ENCODE results near the gene OCA2.

Gene OCA2

GRCh38 chr15:28081594-28081993 is 17.5 kb downstream of the OCA2 start:
- no peak for DNase-seq (ENCODE audit: low read depth in 2 of 2, low spot score in 1 of 2)

DNA sequence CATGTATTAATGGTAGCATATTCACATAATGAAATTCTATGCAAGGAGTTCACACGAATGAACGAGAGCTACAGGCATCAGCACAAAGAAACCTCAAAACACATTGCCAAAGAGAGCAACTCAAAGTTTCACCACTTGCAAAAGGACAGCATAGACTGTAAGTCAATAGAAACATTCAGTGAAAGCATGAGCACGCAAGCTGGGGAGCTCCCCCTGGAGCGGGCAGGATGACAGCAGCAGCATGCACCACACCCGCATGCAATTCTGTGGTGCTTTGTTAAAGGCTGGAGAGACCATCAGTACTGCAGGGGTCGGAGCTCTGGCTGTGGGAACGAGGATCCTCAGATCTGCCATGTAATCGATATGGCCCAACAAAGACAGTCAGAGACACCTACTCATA is 18.7 kb downstream of the OCA2 start:
- no peak for DNase-seq (ENCODE audit: low read depth in 2 of 2, low spot score in 1 of 2)

GRCh38 chr15:28079313-28079969 is 19.7 kb downstream of the OCA2 start:
- no peak for DNase-seq (ENCODE audit: low read depth in 2 of 2, low spot score in 1 of 2)

GRCh38 chr15:28078191-28078719 is 20.9 kb downstream of the OCA2 start:
- DNase-seq (ENCODE audit: low read depth in 2 of 2, low spot score in 1 of 2): no peak

DNA sequence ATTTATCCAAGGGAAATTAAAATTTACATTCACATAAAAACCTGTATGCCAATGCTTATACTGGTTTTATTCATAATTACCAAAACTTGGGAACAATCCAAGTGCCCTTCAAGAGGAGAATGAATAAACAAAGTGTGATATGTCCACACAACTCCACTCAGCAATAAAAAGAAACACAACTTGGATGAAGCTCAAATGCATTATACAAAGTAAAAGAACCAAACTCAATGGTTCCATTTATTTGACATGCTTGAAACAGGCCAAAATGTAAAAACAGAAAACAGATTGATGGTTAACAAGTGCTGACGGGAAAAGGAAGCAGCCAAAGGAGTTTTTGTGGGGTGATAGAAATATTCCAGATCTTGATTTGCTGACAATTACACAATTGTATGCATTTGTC is 23.5 kb downstream of the OCA2 start:
- no peak for DNase-seq (ENCODE audit: low read depth in 2 of 2, low spot score in 1 of 2)

DNA sequence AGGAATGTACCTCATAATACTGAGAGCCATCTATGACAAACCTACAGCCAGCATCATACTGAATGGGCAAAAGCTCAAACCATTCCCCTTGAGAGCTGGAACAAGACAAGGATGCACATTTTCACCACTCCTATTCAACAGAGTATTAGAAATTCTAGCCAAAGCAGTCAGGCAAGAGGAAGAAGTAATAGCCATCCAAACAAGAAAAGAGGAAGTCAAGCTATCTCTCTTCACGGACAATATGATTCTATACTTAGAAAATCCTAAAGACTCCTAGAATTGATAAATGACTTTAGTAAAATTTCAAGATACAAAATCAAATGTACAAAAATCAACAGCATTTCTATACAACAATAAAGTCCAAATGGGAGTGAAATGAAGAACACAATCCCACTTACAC is 30.2 kb downstream of the OCA2 start:
- no peak for DNase-seq (ENCODE audit: low read depth in 2 of 2, low spot score in 1 of 2)

GRCh38 chr15:28066231-28066630 is 32.9 kb downstream of the OCA2 start:
- no peak for DNase-seq (ENCODE audit: low read depth in 2 of 2, low spot score in 1 of 2)

- no peak for DNase-seq (ENCODE audit: low read depth in 2 of 2, low spot score in 1 of 2)
Measured at GRCh38 chr15:28060005-28060404, 39.1 kb downstream of the OCA2 start.

DNA sequence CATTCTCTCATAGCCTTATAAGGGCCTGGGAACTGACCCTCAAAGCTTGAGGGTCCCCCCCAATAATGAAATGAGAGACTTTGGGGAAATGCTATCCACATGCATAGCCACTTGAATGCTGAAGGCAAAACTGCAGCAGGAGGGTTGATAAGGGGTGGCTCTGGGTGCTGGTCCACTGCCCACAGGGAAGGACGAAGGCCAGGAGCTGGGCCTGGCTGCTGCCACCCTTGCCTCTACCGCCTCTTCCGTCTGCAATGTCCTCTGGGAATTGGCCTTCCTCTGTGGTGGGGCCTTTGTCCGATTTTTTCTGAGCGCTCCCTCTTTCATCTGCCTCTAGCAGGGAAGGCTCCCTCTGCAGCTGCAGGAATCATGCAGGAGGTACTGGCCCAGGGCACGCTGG is 41.0 kb downstream of the OCA2 start:
- no peak for DNase-seq (ENCODE audit: low read depth in 2 of 2, low spot score in 1 of 2)

DNA sequence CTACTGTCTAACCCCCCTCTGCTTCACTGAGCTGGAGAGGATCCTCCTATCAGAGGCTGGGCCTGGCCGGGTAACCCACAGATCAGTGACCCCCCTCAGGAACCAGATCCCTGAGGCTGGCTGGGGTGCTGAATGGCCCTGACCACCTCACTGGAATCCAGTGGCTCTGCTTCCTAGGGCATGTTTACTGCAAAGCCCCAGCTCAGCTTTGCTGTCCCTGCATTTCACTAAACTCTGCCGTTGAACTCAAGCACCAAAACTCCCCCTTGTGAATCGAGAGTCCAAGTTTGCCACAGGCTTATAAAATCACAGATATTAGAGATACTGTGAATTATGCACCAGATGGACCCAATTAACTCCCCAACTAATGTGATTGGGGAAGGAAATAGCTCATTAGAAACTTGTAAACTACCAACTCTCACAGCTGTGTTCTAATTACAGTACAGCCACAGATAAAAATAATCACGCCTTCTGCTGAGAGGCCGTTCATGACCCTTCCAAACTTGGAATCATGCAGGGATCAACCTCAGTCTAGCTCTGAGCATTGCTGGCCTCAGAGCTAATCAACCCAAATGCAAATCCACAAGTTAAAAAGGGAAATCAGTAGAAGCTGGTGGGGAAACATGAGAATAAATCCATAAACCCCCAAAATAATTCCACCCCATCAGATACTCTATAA is 47.0 kb downstream of the OCA2 start:
- no peak for DNase-seq (ENCODE audit: low read depth in 2 of 2, low spot score in 1 of 2)

DNA sequence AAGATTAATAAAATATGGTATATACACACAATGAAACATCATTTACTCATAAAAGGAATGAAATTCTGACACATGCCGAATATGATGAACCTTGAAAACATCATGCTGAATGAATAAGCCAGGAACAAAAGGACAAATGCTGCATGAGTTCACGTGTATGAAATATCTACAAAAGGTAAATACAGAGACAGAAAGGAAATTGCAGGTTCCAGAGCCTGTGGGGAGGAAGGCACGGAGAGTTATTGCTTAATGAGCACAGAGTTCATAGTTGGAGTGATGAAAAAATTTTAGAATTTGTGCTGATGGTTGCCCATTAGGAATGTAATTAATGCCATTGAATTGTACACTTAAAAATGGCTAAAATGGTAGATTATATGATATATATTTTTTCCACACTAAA is 49.5 kb downstream of the OCA2 start:
- no peak for DNase-seq (ENCODE audit: low read depth in 2 of 2, low spot score in 1 of 2)

GRCh38 chr15:28047277-28047676 is 51.8 kb downstream of the OCA2 start:
- no peak for DNase-seq (ENCODE audit: low read depth in 2 of 2, low spot score in 1 of 2)

DNA sequence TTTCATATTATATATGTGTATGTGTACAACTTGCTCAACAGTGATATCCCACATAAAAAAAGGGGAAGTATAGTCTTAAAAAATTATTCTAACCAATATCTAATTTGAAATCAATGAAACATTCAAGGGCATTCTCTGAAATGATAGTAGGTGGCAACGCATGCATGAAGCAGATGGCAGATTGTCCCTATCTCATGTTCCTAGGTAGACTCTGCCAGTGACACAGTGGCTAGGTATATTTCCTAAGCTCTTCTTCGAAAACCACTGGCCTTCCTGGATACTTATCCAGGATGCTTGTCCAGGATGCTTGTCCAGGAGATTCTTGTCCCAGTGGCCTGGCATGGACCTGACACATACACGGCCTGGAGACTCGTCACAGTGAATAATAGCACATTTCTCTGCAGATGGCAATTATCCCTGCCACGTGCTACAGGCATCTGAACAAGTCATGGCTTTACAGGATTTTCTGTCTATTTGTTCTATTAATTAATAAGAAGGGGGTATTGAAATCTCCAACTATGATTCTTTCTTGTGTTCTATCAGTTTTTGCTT is 54.9 kb downstream of the OCA2 start:
- no peak for DNase-seq (ENCODE audit: low read depth in 2 of 2, low spot score in 1 of 2)

DNA sequence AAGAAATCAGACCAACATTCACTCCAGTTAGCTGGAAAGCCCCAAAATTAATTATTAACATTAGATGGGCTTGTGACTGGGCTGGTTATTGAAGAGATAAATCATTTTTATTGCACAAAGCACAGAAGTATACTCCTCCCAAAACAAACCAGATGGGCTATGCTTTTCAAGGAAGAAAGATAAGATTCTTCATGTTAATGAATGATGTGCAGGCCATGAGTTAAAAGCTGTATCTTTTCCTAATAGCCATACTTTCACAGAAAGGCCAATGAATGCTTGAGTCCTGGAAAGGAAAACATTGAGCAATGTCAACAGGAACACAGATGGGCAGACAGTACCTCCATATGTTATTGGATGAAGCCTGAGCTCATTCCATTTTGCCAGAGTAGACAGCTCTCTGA is 55.4 kb downstream of the OCA2 start:
- DNase-seq (ENCODE audit: low read depth in 2 of 2, low spot score in 1 of 2): no peak

- DNase-seq (ENCODE audit: low read depth in 2 of 2, low spot score in 1 of 2): no peak
Measured at GRCh38 chr15:28037969-28038590, 61.0 kb downstream of the OCA2 start.

DNA sequence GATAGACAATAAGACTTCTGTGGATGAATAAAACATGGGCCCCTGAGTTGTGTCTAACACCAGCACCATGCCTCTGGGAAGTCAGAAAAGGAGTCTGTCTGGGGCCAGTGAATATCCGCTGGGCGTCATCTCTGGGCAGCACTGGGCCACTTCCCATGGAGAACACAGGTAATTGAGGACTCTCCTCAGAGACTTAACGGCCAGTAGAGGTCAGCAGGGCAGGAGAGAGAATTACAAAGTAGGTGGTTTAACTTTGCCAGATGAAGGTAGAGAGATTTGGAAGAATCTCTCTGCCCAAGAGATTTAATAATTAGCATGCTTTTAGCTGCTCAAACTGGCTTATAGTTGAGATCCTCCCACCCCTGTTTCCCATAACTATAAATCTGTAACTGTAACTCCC is 65.7 kb downstream of the OCA2 start:
- DNase-seq (ENCODE audit: low read depth in 2 of 2, low spot score in 1 of 2): no peak

DNA sequence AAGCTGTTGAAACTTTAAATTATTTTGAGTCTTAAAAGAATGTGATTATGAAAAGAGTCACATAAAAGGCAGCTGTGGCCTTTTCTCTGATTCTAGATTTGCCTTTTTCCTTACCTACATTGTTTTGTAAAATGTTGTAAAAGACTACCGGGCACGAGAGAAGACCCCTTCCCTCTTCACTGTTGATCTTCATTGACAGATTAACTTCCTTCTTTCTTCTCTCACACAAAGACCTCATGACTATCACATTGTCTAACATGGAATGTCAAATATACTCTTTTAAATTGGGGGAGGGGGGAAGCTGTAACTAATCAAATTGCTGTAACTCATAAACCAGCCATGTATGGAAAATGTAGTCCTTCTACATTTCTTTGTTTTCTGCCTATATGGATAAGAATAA is 68.3 kb downstream of the OCA2 start:
- no peak for DNase-seq (ENCODE audit: low read depth in 2 of 2, low spot score in 1 of 2)

GRCh38 chr15:28027714-28028076 is 71.4 kb downstream of the OCA2 start:
- DNase-seq (ENCODE audit: low read depth in 2 of 2, low spot score in 1 of 2): no peak

DNA sequence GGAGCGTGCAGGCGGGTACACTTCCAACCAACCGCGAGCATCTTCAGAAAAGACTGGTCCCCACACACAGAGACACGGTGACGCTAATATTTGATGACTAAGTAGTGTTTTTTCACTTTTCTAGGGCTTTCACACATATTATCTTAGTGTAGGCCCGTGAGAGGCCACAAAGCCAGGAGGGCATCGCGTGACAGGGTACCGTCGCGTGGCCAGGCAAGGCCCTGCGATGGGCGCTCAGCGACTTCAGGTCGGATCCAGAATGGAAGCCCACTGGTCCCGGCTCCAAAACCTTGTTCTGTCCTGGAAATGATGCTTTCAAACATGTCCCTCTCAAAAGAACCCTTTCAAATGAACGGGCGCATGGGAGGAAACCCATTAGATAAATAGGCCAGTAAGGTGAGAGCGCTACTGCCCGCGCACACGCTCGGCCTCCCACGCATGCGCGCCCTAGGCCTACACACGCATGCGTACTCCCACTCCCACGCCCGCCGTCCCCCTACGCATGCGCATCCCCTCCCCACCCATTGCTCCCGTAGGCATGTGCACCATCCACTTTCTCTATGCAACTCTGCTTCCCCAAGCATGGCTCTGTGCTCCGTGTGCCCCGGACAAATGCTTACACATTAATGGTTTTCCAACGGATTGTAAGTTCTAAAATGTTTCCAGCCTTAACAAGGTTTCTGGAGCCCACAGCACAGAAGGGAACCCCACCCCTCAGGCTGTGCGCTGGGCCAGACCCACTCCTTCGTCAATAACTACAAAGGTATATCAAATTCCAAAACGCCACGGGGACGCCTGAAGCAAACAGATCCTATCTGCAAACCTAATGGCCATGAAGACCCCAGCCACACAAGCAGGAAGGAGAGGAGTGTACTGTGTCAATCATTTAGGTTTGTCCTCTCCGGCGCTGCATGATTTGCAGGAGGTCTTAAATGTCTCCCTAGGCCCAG is 72.1 kb downstream of the OCA2 start:
- DNase-seq (ENCODE audit: low read depth in 2 of 2, low spot score in 1 of 2): no peak

- DNase-seq (ENCODE audit: low read depth in 2 of 2, low spot score in 1 of 2): no peak
Measured at GRCh38 chr15:28026221-28026620, 72.9 kb downstream of the OCA2 start.

DNA sequence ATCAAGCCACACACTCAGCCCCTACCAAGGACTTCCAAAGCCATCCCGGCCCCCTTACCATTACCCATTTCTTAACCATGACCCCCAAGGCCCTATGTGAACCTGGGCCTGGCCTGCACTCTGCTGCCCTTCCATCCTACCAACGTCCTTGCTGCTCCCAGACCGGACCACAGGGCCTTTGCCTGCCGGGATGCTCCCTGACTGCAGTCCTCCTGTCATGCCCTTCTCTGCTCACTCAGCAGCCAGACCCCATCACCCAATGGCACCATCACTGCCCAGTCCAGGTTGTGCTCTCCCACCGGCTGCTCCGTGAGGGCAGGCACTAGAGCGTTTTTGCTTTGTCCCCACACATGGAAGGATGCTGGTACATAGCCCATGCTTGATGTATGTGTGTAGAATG is 73.7 kb downstream of the OCA2 start:
- no peak for DNase-seq (ENCODE audit: low read depth in 2 of 2, low spot score in 1 of 2)

Data from stimulated activated CD8-positive, alpha-beta memory T cell treated with anti-CD3 and anti-CD28 coated beads, Interleukin-4, amount 100 ng/mL, for 4 hours (primary cell).